MV-4-11 (cell line): ENCODE data around the gene ARHGEF35.
"Not testable (repeated sequence)": the region's sequence is repeated elsewhere in the genome, so short reads cannot be mapped to it uniquely, and the experiment has no call there.

Experiments
- DNase-seq: peaks from one replicate; lab custom pipeline; 2025; lab: John Stamatoyannopoulos, UW

The ARHGEF35 gene

DNA sequence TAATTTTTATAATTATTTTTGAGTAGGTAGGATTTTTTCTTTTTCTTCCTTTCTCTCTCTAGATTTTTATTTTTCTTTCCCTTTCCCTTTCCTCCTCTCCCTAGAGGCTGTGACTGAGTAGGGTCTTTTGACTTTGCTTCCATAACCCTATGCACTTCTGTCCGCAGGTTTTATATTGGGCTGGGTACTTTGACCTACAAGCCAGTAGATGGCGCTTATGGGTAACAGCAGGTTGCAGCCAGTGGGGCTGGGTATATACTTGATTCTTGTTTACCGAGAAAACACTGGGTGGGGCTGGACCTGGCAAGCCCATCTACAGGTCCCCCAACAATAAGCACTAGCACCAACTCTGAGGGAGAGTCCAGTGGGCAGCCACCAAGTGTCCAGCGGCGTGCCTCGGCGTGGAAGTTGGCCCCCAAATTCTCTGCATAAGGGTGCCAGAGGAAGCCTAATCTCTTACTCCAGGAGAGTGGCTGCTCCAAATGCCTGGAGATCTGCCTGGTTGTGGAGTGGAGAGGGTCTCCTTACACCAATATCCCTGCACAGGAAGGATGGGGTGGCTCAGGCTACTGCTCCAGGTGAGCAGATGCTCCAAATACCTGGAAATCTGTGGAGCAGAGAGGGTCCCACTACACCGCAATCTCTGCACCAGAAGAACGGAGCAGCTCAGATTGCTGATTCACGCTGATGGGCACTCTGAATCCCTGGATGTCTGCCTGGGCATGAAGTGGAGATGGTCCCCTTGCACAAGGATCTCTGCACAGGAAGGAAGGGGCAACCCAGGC is 17.1 kb downstream of the ARHGEF35 start:
- DNase-seq: peak; percentile 19

DNA sequence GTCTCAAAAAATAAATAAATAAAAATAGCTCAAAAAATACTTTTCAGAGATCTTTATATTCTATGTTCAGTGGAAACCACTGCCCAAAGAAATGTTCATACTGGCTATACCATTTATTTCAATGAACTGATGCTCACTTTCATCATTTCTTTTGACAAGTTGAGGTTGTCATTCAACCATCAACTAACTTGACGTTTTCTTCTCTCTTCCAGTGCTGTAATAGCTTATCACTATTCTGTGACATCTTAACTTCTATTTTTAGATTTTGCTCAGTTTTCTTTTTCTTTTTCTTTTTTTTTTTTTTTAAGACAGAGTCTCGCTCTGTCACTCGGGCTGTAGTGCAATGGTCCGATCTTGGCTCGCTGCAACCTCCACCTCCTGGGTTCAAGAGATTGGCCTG is 21.0 kb downstream of the ARHGEF35 start:
- DNase-seq: no peak

DNA sequence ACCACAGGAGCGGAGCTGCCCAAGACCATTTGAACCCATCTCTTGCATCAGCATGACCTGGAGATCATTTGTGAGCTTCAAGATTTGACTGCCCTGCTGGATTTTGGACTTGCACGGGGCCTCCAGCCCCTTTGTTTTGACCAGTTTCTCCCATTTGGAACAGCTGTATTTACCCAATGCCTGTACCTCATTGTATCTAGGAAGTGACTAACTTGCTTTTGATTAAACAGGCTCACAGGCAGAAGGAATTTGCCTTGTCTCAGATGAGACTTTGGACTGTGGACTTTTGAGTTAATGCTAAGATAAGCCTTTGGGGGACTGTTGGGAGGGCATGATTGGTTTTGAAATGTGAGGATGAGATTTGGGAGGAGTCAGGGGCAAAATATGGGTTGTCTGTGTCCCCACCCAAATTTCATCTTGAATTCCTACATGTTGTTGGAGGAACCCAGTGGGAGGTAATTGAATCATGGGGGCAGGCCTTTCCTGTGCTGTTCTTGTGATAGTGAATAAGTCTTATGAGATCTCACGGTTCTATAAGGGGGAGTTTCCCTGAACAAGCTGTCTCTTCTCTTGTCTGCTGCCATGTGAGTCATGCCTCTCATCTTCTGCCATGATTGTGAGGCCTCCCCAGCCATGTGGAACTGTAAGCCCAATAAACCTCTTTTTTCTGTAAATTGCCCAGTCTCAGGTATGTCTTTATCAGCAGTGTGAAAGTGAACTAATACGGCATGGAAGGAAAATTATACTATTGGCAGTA is 23.9 kb downstream of the ARHGEF35 start:
- DNase-seq: not testable (repeated sequence)

DNA sequence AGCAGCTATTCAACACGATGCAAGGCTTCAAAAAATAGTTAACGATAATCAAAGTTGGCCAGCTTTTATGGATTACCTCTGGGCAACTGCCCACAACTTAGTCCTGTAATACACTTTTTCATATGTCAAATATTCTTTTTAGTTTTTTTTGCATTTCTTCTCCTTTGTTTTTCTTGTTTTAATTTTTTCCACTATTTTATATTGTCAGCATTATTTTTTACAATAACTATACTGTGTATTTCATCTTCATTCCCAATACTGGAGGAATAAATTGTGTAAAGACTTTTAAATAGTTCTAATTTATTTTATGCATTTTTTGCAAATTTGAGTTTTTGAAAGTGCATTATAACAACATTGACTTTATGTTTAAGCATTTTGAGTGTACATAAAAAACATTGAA is 30.8 kb downstream of the ARHGEF35 start:
- no peak for DNase-seq

DNA sequence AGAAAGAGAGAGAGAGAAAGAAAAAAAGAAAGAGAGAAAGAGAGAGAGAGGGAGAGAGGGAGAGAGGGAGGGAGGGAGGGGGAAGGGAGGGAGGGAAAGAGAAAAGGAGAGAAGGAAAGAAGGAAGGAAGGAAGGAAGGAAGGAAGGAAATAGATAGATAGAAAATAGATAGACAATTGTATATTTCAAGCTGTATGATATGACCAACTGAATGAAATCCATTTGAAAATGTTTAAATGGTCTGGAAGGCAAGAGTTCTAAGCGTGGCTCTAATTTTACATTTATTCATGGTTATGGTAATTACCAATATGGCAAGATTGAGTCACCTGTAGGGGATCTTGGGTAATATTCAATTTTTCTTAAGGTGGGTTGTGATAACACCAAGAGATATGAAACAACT is 36.8 kb downstream of the ARHGEF35 start:
- DNase-seq: no peak

DNA sequence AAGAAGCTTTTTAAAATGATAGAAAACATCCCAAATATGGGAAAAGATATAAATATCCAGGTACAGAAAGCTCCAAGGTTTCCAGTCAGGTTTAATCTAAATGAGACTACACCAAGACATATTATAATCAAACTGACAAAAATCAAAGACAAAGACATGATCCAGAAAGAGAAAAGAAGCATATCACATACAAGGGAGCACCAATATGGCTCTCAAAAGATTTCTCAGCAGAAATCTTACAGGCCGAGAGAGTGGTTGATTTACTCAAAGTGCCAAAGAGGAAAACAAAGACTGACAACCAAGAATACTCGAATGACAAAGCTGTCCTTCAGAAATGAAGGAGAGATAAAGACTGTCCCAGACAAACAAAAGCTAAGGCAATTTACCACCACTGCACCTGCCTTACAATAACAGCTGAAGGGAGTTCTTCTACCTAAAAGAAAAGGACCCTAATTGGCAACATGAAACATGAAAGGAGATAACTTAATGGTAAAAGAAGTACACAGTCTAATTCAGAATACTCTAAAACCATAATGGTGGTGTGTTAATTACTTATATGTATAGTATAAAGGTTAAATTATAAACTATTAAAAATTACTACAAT is 47.3 kb downstream of the ARHGEF35 start:
- no peak for DNase-seq

DNA sequence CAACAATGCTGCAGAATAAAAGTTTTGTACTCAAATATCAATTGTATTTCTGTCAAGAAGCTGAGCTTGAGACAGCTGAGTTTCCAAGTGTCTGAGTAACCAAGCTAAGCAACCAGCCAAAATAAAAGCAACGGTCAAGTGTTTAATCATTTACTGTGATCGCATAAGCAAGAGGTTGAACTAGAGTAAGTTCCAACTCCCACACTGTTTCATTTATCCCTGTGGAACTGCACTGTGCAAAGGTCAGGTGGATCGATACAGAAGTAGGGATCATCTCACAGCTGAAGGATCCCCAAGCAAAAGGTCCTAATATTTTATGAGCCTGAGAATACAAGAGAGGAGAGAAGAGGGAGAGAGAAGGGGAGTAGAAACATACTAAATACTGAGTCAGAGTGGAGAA is 51.2 kb downstream of the ARHGEF35 start:
- no peak for DNase-seq

DNA sequence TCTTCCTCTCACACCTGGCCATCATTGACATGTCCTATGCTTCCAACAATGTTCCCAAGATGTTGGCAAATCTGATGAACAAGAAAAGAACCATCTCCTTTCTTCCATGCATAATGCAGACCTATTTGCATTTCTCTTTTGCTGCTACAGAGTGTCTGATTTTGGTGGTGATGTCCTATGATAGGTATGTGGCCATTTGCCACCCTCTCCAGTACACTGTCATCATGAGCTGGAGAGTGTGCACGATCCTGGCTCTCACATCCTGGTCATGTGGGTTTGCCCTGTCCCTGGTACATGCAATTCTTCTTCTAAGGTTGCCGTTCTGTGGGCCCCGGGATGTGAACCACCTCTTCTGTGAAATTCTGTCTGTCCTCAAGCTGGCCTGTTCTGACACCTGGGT is 53.4 kb downstream of the ARHGEF35 start:
- DNase-seq: no peak

DNA sequence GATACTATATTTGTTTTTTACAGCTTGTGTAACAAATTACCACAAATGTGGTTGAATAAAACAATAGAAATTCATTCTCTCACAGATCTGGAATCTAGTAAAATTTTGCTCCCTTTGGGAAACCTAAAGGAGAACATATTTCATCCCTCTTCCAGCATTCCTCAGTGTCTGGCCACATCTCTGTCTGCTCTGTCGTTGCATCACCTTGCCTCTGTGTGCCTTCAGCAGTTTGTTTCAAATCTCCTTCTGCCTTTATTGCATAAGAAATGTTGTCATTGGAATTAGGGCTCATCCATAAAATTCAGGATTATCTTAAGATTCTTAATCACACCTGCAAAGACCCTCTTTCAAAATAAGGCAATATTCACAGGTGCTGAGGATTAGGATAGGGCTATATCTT is 58.1 kb downstream of the ARHGEF35 start:
- no peak for DNase-seq
